ENCODE results near the gene BCL2L14. TPM values are rescaled to one million over a fixed set of nuclear protein-coding genes. Genes with fewer than 3 reads are reported as not detected.

The BCL2L14 gene
- polyA plus RNA-seq, 1 of the 3 experiments (the other 2 are of a cell fraction): not detected

DNA sequence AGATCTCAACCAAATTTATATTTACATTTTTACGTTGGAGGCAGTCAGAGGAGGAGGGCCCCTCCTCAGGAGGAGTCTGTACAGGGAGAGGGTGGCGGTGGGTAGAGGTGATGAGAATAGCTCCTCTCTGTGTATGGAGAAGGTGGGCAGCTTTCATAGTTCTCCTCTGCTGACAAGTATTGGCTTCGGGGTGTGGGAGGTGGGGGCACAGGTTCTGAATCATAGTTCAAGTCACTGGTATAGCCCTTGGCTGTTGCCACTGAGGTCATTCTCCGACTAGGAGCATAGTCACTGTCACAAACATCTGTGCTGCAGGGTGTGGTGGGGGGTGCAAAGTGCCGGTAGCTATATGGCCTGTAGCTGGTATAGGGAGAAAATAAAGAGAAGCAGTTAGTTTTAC, 50.3 kb downstream of the BCL2L14 start:
- WGBS (ENCODE audit: low lambda C conversion rate): 80% methylated on average over 5 of the region's 5 CpGs
- peaks cover 3% of the 10 kb centered on the region for H3F3A ChIP-seq (replicated peaks; ENCODE audit: insufficient read depth)
- H3K4me2 ChIP-seq: no peak overlapping the region
- no peaks in the 10 kb centered on the region for H3K79me2 ChIP-seq (ENCODE audit: insufficient read depth)
- TF ChIP-seq NRF1 (IDR thresholded peaks at IDR 0.05; ENCODE audit: low read depth, low read length) (no peak), RXRA (IDR thresholded peaks at IDR 0.05; ENCODE audit: borderline replicate concordance, low read depth) (no peak), MEF2A (IDR thresholded peaks at IDR 0.05; ENCODE audit: borderline replicate concordance, low read depth) (no peak), MXI1 (IDR thresholded peaks at IDR 0.05; ENCODE audit: low read depth, low read length) (no peak), JUND (IDR thresholded peaks at IDR 0.05) (no peak), FOXM1 (IDR thresholded peaks at IDR 0.05; ENCODE audit: low read depth) (no peak), YY1 (IDR thresholded peaks at IDR 0.05; ENCODE audit: low read depth) (no peak), SIN3A (IDR thresholded peaks at IDR 0.05; ENCODE audit: borderline replicate concordance, low read depth, low read length) (no peak)
- TF ChIP-seq, protein P1, sequence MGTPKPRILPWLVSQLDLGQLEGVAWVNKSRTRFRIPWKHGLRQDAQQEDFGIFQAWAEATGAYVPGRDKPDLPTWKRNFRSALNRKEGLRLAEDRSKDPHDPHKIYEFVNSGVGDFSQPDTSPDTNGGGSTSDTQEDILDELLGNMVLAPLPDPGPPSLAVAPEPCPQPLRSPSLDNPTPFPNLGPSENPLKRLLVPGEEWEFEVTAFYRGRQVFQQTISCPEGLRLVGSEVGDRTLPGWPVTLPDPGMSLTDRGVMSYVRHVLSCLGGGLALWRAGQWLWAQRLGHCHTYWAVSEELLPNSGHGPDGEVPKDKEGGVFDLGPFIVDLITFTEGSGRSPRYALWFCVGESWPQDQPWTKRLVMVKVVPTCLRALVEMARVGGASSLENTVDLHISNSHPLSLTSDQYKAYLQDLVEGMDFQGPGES (IDR thresholded peaks at IDR 0.05; ENCODE audit: low read depth, low read length): no peak
- H3K27ac ChIP-seq (ENCODE audit: low read depth in 2 of 2, low read length in 1 of 2): no peak overlapping the region
- no peaks in the 10 kb centered on the region for H3K27me3 ChIP-seq (ENCODE audit: insufficient read depth)
- H4K20me1 ChIP-seq (ENCODE audit: insufficient read depth): no peaks in the 10 kb centered on the region
- ChIA-PET POLR2A (no interaction called here), CTCF (interaction anchor here (0.7 to 0.8 kb wide), 2 partner anchors 15 to 144 kb away, joined by 3 read pairs; no protein-coding TSS in a partner anchor)
- no peak for DNase-seq
- H2AFZ ChIP-seq (ENCODE audit: low read depth): no peak overlapping the region
- H3K9me3 ChIP-seq: no peaks in the 10 kb centered on the region
- peaks cover 76 to 77% of the 10 kb centered on the region in 2 experiments for H3K36me3 ChIP-seq (replicated peaks in 1 of 2; ENCODE audit: control insufficient read depth in 1 of 2, insufficient read depth in 2 of 2, low read length in 1 of 2)
- H3K9ac ChIP-seq: no peak overlapping the region
- no peaks in the 10 kb centered on the region for H3K9me2 ChIP-seq
- peaks cover 0 to 7% of the 10 kb centered on the region in 2 experiments; a peak in 2 of 4 replicates for H3K4me1 ChIP-seq (ENCODE audit: control insufficient read depth in 1 of 2, insufficient read depth in 2 of 2, low read depth in 1 of 2, low read length in 1 of 2)
- H3K4me3 ChIP-seq (ENCODE audit: low read depth in 2 of 2, low read length in 1 of 2): no peak overlapping the region

- no peak for DNase-seq
- CTCF ChIA-PET: no interaction called here
- Histone ChIP-seq H4K20me1 (ENCODE audit: insufficient read depth) (no peaks in the 10 kb centered on the region), H3K9me3 (no peaks in the 10 kb centered on the region), H3F3A (replicated peaks; ENCODE audit: insufficient read depth) (peaks cover 3% of the 10 kb centered on the region), H3K79me2 (ENCODE audit: insufficient read depth) (no peaks in the 10 kb centered on the region), H3K9ac (no peak overlapping the region), H3K4me3 (ENCODE audit: low read depth in 2 of 2, low read length in 1 of 2) (no peak overlapping the region), H3K36me3 (replicated peaks in 1 of 2; ENCODE audit: control insufficient read depth in 1 of 2, insufficient read depth in 2 of 2, low read length in 1 of 2) (peaks cover 85 to 87% of the 10 kb centered on the region in 2 experiments), H3K27ac (ENCODE audit: low read depth in 2 of 2, low read length in 1 of 2) (no peak overlapping the region), H3K4me1 (ENCODE audit: control insufficient read depth in 1 of 2, insufficient read depth in 2 of 2, low read depth in 1 of 2, low read length in 1 of 2) (peaks cover 0 to 7% of the 10 kb centered on the region in 2 experiments; a peak in 2 of 4 replicates), H3K4me2 (no peak overlapping the region), H2AFZ (ENCODE audit: low read depth) (no peak overlapping the region), H3K9me2 (no peaks in the 10 kb centered on the region), H3K27me3 (ENCODE audit: insufficient read depth) (no peaks in the 10 kb centered on the region)
- POLR2A ChIA-PET: no interaction called here
- WGBS (ENCODE audit: low lambda C conversion rate): 97% methylated on average over 3 of the region's 3 CpGs
- TF ChIP-seq MEF2A (IDR thresholded peaks at IDR 0.05; ENCODE audit: borderline replicate concordance, low read depth) (no peak), JUND (IDR thresholded peaks at IDR 0.05) (no peak), TCF12 (IDR thresholded peaks at IDR 0.05) (no peak), GATA2 (CRISPR knock-in tag; IDR thresholded peaks at IDR 0.05) (no peak), EP300 (IDR thresholded peaks at IDR 0.05; ENCODE audit: borderline replicate concordance in 1 of 2, low read depth in 1 of 2, low read length in 1 of 2) (no peak), FOXM1 (IDR thresholded peaks at IDR 0.05; ENCODE audit: low read depth) (no peak), CTCF (IDR thresholded peaks at IDR 0.05) (no peak), USF2 (IDR thresholded peaks at IDR 0.05; ENCODE audit: borderline replicate concordance, low read depth, low read length) (no peak), TAF1 (IDR thresholded peaks at IDR 0.05; ENCODE audit: borderline replicate concordance, low read depth, low read length) (no peak), RCOR1 (IDR thresholded peaks at IDR 0.05; ENCODE audit: low read length) (no peak)
- TF ChIP-seq, protein P2, sequence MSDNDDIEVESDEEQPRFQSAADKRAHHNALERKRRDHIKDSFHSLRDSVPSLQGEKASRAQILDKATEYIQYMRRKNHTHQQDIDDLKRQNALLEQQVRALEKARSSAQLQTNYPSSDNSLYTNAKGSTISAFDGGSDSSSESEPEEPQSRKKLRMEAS (IDR thresholded peaks at IDR 0.05; ENCODE audit: low read depth): no peak
- TF ChIP-seq, protein P3, sequence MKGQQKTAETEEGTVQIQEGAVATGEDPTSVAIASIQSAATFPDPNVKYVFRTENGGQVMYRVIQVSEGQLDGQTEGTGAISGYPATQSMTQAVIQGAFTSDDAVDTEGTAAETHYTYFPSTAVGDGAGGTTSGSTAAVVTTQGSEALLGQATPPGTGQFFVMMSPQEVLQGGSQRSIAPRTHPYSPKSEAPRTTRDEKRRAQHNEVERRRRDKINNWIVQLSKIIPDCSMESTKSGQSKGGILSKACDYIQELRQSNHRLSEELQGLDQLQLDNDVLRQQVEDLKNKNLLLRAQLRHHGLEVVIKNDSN (IDR thresholded peaks at IDR 0.05; ENCODE audit: borderline replicate concordance, low read depth): no peak
- TF ChIP-seq, protein P4, sequence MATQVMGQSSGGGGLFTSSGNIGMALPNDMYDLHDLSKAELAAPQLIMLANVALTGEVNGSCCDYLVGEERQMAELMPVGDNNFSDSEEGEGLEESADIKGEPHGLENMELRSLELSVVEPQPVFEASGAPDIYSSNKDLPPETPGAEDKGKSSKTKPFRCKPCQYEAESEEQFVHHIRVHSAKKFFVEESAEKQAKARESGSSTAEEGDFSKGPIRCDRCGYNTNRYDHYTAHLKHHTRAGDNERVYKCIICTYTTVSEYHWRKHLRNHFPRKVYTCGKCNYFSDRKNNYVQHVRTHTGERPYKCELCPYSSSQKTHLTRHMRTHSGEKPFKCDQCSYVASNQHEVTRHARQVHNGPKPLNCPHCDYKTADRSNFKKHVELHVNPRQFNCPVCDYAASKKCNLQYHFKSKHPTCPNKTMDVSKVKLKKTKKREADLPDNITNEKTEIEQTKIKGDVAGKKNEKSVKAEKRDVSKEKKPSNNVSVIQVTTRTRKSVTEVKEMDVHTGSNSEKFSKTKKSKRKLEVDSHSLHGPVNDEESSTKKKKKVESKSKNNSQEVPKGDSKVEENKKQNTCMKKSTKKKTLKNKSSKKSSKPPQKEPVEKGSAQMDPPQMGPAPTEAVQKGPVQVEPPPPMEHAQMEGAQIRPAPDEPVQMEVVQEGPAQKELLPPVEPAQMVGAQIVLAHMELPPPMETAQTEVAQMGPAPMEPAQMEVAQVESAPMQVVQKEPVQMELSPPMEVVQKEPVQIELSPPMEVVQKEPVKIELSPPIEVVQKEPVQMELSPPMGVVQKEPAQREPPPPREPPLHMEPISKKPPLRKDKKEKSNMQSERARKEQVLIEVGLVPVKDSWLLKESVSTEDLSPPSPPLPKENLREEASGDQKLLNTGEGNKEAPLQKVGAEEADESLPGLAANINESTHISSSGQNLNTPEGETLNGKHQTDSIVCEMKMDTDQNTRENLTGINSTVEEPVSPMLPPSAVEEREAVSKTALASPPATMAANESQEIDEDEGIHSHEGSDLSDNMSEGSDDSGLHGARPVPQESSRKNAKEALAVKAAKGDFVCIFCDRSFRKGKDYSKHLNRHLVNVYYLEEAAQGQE (IDR thresholded peaks at IDR 0.05; ENCODE audit: low read depth, low read length): no peak
Observed at GRCh38 chr12:12123036-12123604, 52.4 kb downstream of the BCL2L14 start.
